Stimulated activated CD8-positive, alpha-beta memory T cell treated with anti-CD3 and anti-CD28 coated beads, Interleukin-15, amount 100 ng/mL, for 4 hours (primary cell): ENCODE data around the gene POMT1.
"Not testable (repeated sequence)": the region's sequence is repeated elsewhere in the genome, so short reads cannot be mapped to it uniquely, and the experiment has no call there.

Experiments used
- DNase-seq, 2 donors: peaks; one replicate each; pipeline ENCODE4 v3.0.0-alpha.2; 2020; ENCODE audit warnings: low read depth in 2 of 2

The POMT1 gene

GRCh38 chr9:131502781-131503625, at the start of gene POMT1:
Gene POMT1, plus strand, starts transcription at chr9:131502918. Its CDS starts 1,301 bp downstream, at chr9:131504219.
- peak; percentile 76 to 80 for DNase-seq

DNA sequence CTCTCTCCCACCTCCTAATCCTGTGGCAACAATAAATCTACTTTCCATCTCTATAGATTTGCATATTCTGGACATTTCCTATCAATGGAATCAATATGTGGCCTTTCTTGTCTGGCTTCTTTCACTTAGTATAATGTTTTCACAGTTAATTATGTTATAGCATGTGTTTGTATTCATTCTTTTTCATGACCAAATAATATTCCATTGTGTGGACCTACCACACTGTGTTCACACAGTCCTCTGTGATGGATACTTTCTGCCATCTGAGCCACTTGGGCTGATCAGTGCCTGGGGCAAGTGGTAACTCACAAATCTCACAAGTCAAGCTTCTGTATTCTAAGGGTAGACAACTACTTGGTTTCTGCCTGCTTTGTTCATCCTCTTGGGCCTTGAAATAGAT, 48.7 kb upstream of the POMT1 start:
- no peak for DNase-seq

- not testable (repeated sequence) for DNase-seq
Observed at GRCh38 chr9:131455655-131456054, 47.1 kb upstream of the POMT1 start.

- no peak for DNase-seq
Observed at GRCh38 chr9:131457746-131458145, 45.0 kb upstream of the POMT1 start.

DNA sequence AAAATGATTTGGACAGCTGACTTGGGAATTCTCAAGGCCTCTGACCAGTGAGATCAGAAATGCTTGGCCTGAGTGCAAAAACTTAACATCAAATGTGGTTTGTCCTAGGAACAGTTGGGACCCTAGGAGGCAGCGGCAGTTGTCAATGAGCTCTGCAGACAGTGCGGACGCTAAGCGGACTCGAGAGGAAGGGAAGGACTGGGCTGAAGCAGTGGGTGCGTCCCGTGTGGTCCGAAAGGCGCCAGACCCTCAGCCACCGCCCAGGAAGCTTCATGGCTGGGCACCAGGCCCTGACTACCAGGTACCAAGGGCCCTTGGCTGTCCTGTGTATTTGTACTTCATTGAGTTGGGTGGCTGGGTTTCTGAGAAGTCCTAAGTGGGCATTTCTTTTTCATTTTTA, 43.7 kb upstream of the POMT1 start:
- DNase-seq: no peak

- no peak for DNase-seq
Observed at GRCh38 chr9:131461166-131461565, 41.6 kb upstream of the POMT1 start.

DNA sequence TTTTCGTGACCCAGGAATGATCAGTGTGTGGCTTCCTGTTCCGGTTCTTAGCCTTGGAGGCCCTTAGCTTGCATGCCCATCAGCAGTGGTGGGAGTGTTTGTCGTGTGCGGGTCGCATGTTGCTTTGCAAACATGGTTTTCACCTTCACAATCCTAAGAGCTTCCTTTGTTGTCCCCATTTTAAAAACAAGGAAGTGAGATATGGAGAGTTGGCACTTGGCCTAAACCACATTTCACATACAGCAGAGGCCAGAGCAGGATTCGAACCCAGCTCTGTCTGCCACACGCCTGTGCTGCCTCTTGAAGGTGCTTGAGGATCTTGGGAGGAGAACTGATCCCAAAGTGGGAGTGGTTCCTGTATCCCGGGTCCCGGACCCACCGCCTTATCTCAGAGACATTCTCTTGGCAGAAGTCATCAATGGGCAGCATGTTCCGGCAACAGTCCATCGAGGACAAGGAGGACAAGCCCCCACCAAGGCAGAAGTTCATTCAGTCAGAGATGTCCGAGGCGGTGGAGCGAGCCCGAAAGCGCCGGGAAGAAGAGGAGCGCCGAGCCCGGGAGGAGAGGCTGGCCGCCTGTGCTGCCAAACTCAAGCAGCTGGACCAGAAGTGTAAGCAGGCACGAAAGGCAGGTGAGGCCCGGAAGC, 38.2 kb upstream of the POMT1 start:
- no peak for DNase-seq

DNA sequence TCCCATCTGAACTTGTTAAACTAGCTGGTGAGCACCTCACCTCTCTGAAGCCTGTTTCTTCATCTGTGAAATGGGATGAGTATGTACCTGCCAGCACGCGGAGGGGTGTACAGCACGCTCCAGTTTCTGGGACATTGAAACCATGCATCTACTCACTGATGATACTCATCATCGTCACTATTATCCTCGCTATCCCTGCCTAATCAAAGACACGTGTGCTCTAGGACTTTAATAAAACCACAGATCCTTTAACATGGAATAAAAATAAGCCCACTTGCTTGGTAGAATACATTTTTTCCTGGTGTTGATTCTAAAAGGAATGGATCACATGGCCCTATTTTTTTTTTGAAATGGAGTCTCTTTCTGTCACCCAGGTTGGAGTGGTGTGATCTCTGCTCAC, 37.3 kb upstream of the POMT1 start:
- no peak for DNase-seq

DNA sequence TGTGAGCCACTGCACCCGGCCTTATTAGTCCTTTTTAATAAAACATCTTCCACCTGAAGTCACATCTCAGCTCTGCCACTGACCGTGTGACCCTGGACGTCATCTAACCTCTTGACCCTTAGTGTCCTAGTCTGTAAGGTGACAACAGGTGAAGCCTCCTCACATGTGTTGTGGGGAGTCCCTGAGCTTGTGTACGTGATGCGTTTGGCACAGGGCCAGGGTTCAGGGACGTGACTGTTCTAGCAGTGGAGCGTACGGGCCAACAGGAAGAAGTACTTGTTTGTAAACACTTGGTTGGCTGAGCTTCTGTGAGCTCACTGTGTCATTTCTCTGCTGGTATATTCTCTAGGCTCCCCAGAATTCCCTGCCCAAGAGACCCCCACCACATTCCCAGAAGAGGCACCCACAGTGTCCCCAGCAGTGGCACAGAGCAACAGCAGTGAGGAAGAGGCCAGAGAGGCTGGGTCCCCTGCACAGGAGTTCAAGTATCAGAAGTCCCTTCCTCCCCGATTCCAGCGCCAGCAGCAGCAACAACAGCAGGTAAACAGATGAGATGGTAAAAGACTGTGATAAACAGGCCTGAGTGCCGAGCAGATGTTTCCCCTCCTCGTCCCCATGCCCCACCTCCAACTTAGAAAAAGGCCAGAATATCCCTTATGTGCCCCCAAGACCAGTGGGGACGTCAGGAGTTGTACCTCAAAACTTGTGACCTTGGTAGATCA, 35.3 kb upstream of the POMT1 start:
- DNase-seq: no peak

- DNase-seq: no peak
Observed at GRCh38 chr9:131468031-131468430, 34.7 kb upstream of the POMT1 start.

GRCh38 chr9:131469356-131469755, 33.4 kb upstream of the POMT1 start:
- no peak for DNase-seq

DNA sequence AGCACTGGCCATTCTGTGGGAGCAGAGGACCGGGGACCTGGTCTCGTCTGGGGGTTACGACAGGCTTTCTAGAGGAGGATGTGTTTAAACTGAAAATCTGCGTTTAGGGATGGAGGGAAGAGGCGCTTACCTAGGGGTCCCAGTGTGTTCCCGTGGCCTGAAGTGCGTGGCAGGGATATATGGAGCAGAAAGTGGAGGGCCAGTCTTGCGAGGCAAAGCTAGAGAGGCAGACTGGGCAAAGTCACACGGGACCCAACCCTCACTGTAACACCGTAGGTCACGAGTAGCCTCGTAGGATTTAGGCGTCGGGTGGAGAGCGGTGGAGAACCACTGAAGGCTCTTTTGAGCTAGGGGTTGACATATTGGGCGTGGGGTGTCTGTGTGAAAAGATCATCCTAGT, 32.8 kb upstream of the POMT1 start:
- no peak for DNase-seq

DNA sequence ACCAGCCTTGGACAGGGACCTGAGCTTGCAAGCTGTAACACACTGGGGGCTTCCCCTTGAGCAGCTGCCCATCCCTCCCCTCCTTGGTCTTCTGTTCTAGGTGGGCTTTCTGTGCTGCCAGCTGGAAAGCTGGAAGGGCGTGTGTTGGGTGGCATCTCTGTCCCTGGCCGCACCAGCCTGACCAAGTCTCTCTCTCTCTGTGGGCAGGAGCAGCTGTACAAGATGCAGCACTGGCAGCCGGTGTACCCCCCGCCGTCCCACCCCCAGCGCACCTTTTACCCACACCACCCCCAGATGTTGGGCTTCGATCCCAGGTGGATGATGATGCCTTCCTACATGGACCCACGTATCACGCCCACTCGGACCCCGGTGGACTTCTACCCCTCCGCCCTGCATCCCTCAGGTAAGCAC, 32.1 kb upstream of the POMT1 start:
- no peak for DNase-seq

- DNase-seq: not testable (repeated sequence)
Observed at GRCh38 chr9:131472085-131472484, 30.6 kb upstream of the POMT1 start.

DNA sequence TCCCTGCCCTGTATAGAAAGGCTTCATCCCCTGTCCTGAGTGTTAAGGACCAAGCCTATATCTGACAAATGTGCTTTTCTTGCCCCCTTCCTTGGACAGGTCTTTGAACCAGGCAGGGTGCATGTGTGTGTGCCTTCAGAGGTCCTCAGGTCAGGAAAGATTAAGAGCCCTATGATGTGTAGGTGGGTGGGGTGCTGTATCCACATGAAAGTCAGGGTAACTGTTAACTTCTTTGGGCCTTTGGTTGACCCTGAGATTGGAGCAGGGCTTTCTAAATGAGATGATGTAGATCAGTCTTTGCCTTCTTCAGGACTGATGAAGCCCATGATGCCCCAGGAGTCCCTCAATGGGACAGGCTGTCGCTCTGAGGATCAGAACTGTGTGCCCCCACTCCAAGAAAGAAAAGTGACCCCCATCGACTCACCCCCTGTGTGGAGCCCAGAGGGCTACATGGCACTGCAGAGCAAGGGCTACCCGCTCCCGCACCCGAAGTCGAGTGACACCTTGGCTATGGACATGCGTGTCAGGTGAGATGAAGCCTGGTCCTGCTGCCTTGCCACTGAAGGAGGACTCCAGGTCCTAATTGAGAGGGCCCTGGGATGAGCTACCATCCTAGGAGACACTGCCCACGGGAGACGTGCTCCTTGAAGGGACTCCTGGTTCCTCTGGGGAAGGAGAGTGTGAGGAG, 29.4 kb upstream of the POMT1 start:
- no peak for DNase-seq

- no peak for DNase-seq
Observed at GRCh38 chr9:131473891-131474290, 28.8 kb upstream of the POMT1 start.

GRCh38 chr9:131474711-131475110, 28.0 kb upstream of the POMT1 start:
- DNase-seq: no peak

- no peak for DNase-seq
Observed at GRCh38 chr9:131475111-131475955, 27.4 kb upstream of the POMT1 start.

DNA sequence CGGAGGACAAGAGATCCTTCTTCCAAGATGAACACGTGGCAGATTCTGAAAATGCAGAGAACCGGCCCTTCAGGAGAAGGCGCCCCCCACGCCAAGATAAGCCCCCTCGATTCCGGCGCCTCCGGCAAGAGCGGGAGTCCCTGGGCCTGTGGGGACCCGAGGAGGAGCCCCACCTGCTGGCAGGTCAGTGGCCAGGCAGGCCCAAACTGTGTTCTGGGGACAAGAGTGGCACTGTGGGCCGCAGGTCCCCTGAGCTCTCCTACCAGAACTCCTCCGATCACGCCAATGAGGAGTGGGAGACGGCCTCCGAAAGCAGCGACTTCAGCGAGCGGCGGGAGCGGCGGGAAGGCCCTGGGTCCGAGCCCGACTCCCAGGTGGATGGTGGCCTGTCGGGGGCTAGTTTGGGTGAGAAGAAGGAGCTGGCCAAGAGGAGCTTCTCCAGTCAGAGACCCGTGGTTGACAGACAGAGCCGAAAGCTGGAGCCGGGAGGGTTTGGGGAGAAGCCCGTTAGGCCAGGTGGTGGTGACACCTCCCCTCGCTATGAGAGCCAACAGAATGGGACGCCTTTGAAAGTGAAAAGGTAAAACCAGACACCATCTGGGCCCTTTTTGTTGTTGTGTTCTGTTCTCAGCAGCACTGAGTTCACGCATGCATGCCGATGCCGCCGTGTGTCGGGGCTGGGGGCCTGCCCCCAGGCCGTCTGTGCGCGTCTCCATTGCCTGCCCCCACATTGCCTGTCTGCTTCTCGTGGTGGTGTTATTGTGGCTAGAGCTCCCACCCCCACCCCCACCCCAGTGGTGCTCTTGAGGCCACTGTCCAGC, 26.6 kb upstream of the POMT1 start:
- DNase-seq: no peak

DNA sequence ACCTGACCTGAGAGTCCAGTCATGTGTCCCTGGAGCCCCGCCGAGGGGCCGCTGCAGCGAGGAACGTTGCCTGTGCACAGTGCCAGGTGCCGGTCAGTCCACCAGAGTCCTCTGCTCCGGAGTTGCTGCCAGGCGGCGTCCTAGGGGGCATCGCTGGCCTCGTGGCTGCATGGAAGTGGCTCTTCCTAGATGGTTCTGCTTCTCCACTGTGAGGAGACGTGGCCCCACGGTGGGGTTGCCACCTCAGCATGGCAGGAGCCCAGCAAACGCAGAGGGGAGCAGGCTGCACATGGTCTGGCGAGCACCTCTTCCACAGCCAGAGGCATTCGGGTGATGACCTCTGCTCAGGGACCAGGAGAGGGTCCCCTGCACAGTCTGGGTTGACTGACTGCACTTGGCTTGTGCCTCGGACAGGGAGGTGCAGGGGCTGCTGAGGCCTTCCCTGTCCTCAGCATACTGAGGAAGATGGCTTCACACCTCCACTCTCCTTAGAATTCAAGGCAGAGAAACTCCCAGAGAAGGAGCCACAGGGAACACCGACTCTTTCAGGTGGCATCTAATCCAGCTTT, 25.9 kb upstream of the POMT1 start:
- DNase-seq: no peak
